HT-29 (cell line): Measurements from ENCODE around the gene CACNB4. TPM values are rescaled to one million over a fixed set of nuclear protein-coding genes. Genes with fewer than 3 reads are reported as not detected.
"Not testable (repeated sequence)": the region's sequence is repeated elsewhere in the genome, so short reads cannot be mapped to it uniquely, and the experiment has no call there.

Source experiments
- DNase-seq: peaks from one replicate; pipeline ENCODE4 v3.0.0-alpha.2; 2015; ENCODE audit warnings: low spot score
- total RNA-seq: library from RNA; depleted of rRNA; stranded (reverse); fragments of >200 nt; shearing (Covaris generic); gene quantifications from 2 replicates; pipeline ENCODE4 v1.2.3, GENCODE V29; 2014

The CACNB4 gene
- total RNA-seq, 1 experiment from 2014 or later = 0.13 TPM

DNA sequence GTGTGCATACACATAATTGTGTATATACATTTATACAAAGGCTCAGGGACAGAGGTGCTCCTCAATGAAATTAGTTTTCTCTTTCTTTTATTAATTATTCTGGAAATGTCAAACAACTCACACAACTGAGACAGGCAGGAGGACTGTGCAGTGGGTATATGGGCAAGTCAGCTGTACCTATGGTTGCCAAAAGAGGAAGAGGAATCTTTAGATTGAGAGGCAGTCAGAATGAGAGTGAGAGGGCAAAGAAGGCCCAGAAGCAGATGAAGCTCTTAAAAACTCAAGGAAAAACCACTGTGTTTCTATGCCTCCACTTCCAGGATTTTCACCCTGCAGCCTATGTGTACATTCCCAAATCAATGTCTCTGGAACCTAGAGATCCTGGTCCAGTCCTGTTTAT, 79.1 kb downstream of the CACNB4 start:
- DNase-seq = no peak

DNA sequence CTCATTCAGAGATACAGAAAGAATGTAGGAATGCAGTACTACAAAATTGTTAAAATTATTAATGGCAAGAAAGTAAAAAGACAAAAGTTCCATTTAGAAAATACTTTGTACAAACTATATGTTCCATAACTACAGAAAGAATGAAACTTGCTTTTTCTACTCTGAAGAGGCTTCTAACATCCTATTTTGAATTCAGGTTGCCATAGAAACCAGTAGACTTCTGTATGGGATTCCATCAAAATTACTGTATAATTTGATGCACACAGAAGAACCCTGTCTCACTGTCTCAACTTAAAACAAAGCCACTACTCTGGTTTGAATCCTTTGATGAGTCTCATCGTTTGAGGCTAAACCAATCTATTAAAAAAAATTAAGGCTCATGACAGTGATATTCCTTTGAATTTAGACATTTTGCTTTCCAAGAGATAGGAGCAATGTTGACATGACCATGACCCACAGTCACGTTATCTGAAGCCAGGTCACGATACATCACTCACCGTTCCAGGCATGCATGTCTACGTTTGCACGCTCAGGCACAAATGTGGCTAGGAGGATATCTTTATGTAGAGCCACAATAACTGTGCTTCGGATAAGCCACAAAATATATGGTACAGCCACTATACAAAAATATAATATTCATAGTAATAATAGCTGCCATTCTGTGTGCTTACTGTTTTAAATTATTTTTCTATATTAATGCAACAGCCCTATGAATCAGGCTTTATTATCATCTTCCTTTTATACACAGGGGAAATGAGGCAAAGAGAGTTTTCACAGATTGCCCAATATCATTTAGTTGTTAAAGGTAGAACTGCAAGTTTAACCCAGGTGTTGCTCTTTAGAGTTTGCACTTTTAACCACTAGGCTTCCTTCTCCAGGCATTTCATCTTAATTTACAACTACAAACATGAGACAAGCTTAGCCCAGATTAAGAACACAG, 82.4 kb downstream of the CACNB4 start:
- no peak for DNase-seq

DNA sequence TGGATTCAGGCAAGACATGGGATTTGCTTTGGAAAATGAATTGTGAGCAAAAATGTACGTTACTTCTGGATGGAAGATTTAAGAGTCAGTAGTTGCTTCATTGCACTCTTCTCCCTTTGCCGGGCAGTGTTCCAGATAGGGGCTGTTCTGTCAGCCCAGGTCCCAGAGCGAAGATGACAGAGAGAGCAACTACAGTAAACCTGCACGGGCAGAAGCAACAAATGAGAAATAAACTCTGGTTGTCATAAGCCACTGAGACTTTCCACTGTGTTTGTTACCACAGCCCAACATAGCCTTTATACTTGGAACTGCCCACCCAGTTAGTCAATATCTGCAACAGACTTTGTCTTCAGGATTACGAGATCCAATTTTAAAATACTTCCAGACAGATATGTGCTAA, 83.3 kb downstream of the CACNB4 start:
- no peak for DNase-seq

DNA sequence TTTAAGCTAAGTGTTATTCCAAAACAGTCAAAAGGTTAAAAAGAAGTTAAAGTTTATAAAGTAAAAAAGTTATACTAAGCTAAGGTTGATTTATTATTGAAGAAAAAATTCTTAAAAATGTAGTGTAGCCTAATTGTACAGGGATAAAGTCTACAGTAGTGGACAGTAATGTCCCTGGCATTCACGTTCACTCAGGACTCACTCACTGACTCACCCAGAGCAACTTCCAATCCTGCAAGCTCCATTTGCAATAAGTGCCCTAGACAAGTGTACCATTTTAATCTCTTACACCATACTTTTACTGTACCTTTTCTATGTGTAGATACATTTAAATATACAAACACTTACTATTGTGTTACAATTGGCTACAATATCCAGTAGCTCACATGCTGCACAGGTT, 86.1 kb downstream of the CACNB4 start:
- DNase-seq = no peak

DNA sequence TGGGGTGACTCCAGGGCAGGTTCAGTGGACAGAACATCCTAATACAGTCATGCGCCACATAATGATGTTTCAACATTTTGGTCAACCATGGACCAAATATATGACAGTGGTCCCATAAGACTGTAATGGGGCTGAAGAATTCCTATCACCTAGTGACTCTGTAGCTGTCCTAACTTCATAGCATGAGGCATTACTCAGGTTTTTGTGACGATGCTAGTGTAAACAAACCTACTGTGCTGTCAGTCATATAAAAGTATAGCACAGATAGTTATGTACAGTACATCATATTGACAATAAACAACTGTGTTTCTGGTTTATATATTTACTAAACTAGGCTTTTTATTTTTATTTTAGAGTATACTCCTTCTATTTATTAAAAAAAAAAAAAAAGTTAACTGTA, 87.1 kb downstream of the CACNB4 start:
- DNase-seq = no peak

DNA sequence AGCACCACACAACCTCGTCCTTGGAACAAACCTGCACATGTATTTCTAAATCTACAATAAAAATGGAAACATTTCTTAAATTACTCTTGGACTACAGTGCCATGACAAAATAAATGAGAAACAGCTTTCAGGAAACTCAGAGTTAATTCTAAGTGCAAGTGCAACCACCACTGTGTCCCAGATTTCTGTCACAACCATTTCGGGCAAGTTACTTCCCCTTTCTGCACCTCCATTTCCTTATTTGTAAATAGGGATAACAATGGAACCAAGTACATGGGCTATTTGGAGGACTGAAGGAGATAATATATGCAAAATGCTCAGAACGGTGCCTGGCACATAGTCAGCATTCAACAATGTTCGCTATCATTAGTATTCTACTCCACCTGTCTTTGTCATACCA, 93.2 kb downstream of the CACNB4 start:
- DNase-seq = no peak

DNA sequence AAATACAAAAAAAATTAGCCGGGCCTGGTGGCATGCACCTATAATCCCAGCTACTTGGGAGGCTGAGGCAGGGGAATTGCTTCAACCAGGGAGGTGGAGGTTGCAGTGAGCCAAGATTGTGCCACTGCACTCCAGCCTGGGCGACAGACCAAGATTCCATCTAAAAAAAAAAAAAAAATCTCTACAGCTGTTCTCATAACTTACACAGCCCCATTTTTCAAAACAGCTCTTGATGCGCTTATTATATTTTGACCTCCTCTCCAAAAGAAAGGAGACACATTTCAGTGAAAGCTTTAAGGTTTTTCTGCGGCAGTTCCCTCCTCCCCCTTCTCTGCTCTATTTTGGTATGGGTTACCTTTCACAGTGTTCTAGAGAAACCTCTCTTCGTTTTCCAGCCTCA, 95.6 kb downstream of the CACNB4 start:
- not testable (repeated sequence) for DNase-seq

DNA sequence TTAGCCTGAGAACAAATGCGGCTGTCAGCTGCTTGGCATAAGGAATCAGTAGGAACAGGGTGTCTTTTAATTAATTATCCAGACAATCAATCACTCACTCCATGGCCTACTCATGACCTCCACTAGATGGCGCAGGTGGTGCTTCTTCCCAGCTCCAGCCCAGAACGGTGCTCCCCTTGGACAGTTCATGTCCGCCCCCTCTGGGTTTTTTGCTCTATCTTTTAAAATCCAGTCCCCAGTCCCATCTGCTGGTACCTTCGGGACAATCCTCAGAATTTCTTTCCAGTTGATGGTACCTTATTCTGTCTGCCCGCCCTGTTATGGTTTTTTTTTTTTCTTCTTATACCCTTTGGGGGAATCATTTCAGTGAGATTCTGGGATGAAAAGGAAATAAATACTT, 99.8 kb downstream of the CACNB4 start:
- peak; percentile 58 for DNase-seq

DNA sequence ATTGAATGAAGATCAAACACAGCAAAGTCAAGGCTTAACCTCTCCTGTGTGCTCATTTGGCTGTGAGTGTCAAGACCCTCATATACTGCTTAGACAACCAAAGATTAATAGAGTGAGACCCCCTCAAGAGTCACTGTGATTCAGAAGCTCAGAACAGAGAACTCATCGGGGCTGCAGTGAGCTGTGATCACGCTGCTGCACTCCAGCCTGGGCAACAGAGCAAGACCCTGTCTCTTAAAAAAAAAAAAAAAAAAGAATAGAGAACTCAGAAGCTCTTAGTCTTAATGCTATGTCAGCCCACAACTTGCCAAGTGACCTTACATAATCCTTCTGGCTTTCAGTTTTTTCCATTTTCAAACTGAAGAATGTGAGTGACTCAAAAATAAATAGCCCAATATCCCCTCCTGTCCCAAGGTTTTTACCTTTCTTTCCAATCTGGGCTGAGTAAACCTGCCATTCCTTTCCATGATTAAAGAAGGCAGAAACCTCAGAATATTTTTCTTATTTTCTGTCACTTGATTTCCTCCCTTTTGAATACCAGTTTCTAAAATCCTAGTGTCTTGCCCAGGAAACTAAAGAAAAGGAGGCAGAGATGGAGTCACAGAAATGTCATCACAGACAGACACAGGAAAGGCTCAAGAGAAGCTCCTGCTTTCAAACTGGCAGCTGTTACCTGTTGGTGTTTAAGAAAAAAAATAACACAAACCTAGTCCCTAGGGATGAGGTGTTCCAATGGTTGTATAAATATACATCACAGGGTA, 102.4 kb downstream of the CACNB4 start:
- DNase-seq = no peak

DNA sequence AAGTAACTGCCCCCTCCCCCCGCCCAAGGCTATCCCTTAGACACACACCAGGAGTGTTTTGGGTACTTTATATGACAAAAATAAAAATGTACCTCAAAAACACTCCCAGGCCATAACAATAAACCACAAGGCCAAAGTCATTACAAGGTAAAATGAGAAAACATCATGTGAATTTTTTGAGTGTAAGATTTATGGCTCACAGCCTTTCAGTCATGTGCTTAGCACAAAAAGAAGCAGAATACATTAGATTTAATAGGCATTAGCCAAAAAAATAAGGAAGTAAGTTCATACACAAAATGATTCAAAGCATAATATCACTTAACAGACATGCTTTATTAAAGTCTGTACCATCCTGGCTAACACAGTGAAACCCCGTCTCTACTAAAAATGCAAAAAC, 103.7 kb downstream of the CACNB4 start:
- DNase-seq = no peak

DNA sequence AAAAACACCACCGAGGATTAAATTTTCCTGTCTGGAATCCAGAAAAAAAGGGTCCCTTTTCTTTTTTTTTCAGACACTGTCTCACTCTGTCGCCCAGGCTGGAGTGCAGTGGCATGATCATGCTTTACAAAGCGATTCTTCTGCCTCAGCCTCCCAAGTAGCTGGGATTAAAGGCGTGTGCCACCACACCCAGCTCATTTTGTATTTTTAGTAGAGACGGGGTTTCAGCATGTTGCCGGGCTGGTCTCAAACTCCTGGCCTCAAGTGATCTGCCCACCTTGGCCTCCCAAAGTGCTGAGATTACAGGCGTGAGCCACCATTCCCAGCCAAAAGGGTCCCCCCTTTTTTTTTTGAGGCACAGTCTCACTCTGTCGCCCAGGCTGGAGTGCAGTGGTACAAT, 104.7 kb downstream of the CACNB4 start:
- not testable (repeated sequence) for DNase-seq

DNA sequence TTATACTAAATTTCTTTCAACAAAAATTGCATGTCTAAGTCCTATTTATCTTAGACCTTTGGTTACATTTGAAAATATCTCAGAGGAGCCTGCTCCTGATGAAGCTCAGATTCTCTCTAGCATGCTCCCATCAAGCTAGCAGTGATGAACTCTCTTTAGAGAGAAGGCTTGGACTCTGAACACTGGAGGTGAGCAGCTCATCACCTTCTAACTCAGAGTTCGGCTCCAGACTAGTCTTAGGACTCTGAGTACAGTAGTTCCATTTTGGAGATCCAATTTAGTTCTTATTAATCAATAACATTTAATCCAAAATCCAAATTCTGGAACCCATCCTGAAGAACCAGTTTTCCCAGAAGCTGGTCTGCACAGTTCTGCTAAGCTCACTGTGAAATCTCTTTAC, 107.8 kb downstream of the CACNB4 start:
- DNase-seq = no peak

DNA sequence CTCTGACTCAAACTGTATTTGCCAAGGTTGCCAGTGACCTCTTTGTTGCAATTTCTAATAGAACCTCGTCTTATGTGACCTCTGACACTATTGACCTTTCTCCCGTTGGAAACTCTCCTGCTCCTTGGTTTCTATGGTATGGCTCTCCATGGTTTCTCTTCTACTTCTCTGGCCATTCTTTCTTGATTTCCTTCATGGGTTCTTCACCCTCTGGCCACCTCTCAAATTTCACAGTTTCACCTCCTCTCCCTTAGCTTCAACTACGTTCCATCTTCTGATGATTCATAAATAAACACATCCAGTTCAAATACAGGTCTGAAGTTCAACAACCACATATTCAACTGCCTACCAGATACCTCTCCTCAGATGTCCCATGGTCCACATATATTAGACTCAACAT, 109.5 kb downstream of the CACNB4 start:
- DNase-seq = no peak

DNA sequence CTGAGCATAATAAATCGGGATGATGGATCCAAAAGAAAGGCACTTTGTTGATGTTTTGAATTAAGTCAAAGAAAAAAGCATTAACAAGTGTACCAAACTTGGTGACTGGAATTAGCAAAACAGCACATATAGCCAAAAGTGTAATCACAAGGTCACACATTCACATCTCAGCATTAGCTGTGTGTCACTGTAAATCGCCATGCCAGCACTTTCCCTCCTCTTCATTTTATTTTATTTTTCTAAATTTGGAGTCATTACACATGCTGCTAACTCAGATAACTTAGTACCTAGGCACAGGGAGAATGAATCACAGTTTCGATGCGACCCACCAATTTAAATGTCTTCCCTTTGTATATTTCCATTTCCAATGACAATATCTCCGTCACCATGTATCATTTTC, 111.4 kb downstream of the CACNB4 start:
- DNase-seq = no peak

DNA sequence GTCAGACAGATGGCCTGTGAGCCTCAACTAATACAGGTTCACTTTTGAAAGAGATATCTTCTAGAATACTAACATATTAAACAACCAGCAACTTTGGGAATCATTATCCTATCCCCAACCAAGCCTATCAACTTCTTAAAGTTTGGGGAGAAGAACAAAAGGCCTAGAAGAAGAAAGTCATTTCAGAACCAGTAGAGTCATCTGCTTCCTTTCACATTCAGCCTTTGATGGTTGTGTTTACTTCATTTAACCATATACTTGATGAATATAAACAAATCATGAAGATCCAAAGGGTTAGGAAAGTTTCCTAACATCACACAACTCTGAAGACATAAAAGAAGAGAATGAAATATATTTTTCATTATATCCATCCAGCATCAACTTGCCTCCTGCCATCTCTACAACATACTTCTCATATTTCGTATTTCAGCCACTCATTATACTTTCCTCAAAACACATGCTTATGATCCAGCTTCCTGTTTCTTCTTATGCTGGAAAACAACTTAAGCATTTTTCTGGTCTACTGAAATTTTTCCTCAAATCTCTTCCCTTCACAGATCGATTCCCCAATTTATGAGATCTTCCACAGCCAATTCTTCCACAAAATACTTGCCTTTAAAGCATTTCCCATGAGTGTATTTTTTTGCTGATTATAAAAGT, 114.3 kb downstream of the CACNB4 start:
- DNase-seq = no peak

DNA sequence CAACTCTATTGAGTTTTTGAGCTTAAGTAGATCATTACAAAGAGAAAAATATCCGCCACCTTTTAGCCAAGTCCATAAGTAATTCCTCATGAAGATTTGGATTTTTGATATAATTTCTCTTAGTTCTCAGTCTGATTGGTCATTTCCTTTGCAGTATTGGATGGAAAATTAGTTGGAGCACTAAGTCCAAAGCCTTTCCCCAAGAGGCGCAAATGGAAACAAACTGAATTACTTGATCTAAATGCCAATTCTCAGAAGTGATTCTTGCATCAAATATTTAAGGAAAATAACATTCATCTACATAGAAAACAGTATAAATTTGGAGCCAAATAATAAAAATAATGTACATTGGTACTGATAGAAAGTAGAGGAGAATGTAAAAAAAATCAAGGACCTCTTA, 115.6 kb downstream of the CACNB4 start:
- no peak for DNase-seq

DNA sequence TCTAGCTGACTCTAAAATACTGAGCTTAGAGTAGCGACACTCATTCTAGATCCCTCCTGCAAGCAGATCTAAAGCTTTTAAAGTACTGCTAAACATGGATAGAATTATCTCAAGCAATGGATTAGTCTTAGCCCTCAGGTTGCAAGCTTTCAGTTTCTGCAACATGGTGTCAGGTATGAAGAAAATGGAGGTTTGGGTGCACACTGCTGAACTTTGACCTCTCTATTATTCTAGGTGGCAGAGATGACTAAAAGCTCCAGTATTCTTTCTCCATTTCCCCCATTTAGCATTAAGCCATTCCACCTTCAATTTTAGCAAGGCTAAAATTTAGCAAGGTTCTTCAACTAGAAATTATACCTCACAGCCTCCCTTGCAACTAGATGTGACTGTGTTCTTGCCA, 117.0 kb downstream of the CACNB4 start:
- no peak for DNase-seq

DNA sequence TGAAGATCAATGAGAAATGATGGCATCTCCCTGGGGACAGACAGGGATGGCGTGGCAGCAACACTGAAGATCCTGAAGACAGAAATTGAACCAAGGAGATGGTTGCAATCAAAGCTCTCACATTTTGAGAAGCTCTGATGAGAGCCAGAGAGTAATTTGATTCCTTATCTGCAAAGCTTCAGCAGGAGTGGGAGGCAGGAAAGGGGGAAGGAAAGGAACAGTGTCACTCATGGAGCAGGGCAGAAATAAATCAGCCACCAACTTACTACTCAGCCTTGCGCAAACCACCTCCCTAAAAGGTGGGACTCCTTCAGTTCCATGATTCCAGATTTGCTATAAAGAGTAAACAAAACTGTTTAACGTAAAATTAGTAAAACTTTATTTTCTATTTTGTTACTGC, 119.2 kb downstream of the CACNB4 start:
- no peak for DNase-seq

DNA sequence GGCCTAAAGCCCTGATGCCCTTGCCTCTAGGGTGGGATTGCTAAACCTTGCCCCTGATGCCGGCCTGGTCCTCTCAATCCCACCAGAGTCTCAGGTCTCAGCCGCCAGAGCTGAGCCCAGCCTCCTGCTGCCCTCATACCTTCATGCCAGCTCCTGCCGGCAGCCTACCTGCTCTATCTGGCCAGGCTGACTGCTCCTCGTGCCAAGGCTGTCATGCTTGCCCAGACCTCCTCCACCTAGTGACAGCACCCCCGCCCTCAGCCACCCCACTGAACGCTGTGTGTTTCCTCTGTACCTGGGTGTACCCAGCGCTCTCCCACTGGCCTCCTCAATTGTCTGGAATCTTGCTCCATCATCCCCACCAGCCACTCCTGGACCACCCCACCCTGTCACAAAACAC, 120.1 kb downstream of the CACNB4 start:
- DNase-seq = no peak

DNA sequence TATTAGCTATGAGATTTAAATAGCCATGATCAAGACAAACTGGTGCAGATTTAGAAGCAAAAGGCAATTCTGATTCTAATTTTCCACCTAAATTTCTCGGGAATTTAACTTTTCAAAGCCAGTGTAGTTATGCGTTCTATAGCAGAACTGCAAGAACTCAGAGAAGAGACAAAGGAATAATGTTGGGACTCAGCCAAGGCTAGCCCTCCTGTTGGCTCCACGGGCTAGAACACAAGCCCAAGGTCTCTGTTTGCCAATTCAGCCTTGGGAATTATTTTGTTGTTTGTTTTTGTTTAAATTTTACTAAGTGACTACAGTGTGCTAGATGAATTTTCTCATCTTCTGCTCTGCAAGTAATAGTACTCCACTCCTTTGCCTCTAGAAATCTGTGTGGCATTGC, 121.2 kb downstream of the CACNB4 start:
- no peak for DNase-seq

DNA sequence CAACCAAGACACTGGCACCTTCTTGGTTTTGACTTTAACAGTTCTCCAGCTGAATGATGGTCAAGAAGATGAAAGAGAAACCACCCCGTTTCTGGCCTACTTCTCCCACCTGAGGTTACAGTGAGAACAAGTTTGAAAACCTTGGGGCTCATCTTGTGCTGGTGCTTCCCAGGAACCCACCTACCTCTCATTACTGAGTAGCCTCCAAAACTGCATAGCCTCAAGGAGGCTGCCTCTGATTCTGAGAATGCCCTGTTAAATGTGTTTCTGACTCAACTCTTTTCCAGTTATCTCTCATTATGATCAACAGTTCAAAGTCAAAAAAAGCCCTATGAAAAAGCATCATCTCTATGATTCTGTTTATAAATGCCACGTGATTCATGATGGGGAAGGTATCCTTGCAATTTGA, 121.9 kb downstream of the CACNB4 start:
- no peak for DNase-seq
